LNCaP clone FGC (cell line): ENCODE data around the gene CYP26A1.

Source experiments
- DNase-seq: peaks from one replicate; pipeline ENCODE4 v3.0.0-alpha.2; 2011; ENCODE audit warnings: low read depth
- H3K4me3 ChIP-seq: 2 replicates; pipeline ENCODE4 v1.5.1; 2011; ENCODE audit warnings: mild to moderate bottlenecking, low read depth, low read length, control low read depth
- TF ChIP-seq, protein P1 (sequence below): IDR thresholded peaks from 2 replicates; pipeline ENCODE4 v1.5.1; 2012; ENCODE audit warnings: mild to moderate bottlenecking; ENCODE audit not compliant: control insufficient read depth, insufficient read depth; ENCODE audit errors: extremely low read depth

Gene CYP26A1

GRCh38 chr10:93060887-93061593 is 12.7 kb upstream of the CYP26A1 start:
- DNase-seq, result no peak
- no peak overlapping the region for H3K4me3 ChIP-seq
- TF ChIP-seq, protein P1, sequence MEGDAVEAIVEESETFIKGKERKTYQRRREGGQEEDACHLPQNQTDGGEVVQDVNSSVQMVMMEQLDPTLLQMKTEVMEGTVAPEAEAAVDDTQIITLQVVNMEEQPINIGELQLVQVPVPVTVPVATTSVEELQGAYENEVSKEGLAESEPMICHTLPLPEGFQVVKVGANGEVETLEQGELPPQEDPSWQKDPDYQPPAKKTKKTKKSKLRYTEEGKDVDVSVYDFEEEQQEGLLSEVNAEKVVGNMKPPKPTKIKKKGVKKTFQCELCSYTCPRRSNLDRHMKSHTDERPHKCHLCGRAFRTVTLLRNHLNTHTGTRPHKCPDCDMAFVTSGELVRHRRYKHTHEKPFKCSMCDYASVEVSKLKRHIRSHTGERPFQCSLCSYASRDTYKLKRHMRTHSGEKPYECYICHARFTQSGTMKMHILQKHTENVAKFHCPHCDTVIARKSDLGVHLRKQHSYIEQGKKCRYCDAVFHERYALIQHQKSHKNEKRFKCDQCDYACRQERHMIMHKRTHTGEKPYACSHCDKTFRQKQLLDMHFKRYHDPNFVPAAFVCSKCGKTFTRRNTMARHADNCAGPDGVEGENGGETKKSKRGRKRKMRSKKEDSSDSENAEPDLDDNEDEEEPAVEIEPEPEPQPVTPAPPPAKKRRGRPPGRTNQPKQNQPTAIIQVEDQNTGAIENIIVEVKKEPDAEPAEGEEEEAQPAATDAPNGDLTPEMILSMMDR, result no peak

- no peak for DNase-seq
- TF ChIP-seq, protein P1, result no peak
- no peak overlapping the region for H3K4me3 ChIP-seq
Measured at GRCh38 chr10:93061594-93062513, 11.8 kb upstream of the CYP26A1 start.

- DNase-seq, result no peak
- TF ChIP-seq, protein P1, result no peak
- H3K4me3 ChIP-seq, result no peak overlapping the region
Measured at GRCh38 chr10:93062514-93063143, 11.1 kb upstream of the CYP26A1 start.

DNA sequence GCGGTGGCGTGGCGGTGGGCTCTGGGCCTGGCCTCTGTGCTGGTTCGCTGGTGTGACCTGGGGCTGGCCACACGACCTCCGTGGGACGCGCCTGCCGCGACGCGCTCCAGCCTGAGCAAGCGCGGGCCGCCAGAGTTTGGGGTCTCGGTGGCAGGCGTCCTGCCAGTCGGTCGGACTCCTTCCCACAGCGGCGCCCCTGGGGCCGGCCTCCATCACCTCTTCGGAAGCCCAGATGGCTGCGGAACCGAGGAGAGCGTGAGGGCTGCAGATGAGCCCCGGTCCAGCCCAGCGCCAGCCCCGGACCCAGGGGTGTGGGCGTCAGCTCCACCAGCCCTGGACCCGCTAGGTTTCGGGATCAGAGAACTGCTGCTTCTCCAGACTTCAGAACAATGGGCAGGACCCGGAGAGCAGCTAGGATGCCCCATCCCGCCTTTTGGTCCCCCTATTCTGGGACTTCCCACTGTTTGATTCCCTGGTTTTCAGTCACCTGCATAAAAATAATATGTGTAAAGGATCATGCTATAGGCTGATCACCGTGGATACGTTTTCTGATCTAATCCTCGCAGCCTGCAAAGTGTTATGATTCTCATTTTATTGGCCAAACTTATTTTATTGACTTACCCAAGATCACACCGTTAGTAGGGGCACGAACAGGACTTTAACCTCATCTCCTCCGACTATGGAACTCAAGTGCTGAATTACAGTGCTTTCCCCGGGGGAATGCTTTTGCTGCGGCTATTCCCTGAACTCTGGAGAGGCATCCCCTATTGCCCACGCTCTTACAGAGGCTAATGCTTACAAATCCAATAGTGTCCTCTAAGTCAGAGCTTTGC is 10.3 kb upstream of the CYP26A1 start:
- H3K4me3 ChIP-seq, result no peak overlapping the region
- DNase-seq, result no peak
- TF ChIP-seq, protein P1, result no peak

DNA sequence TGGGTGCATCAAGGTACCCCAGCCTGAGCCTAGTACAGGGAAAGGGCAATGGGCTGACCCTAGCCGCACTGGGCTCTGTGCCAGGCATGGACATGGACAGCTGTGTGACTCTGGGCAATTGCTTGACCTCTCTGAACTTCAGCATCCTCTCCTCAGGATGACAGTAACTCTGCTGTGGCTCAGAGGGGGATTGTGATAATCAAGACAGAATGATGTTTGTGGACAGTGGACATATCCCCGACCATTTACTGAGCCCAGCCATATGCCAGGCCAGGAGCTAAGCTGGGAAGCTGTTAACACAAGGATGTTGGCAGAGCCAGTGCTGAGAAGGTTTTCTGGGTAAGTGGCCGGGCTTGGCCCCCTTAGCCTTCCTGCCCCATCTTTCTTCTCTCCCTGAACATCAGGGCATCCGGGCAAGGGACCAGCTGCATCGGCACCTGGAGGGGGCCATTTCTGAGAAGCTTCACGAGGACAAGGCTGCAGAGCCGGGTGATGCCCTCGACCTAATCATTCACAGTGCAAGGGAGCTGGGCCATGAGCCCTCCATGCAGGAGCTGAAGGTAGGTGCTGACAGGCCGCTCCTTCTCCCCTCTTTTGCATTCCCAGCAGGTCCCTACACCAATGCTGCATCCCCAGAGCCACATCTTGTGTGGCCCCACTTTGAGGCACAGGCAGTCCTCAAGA is 9.6 kb upstream of the CYP26A1 start:
- TF ChIP-seq, protein P1, result no peak
- H3K4me3 ChIP-seq, result no peak overlapping the region
- no peak for DNase-seq

DNA sequence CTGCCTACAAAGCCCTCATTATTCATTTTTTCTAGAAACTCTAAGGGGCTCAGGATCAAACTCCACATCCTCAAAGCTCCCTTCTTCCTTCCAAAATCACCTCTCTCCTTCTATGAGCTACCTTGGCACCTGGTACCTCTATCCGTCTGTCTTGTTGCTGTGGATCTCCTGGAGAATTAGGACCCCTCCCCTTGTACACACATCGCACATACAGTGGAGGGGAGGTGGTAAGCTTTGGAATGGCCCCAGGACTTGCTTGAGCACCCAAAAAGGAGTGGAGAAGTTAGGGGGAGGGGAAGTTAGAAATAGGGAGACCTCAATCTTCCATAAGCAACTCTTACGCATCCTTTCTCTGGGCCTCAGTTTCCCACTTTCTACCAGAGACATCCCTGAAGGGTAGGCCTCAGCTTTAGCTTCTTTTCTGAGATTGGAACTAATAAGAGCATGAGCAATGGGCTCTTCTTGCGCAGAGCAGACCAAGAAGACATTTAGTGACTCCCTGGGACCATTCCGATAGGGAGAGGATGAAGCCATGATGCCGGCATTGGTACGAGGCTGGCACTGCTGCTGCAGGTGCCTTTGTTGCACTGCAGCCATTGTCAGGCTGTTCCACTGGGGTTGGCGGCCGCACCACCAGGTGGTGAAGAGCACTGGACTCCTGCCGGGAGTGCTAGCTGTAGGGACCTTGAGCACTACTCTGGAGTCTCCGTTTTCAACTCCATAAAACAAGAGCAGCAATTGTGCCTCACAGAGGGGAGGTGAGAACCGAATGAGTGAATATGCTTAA is 8.6 kb upstream of the CYP26A1 start:
- no peak for DNase-seq
- no peak overlapping the region for H3K4me3 ChIP-seq
- TF ChIP-seq, protein P1, result no peak
